Measurements from ENCODE around the gene TSPAN18.

Gene TSPAN18

GRCh38 chr11:44835938-44836337, 109.2 kb downstream of the TSPAN18 start:
- H3K9ac ChIP-seq (ENCODE audit: low read depth, low read length, poor library complexity) = no peak overlapping the region
- H3K23ac ChIP-seq (ENCODE audit: low read depth, low read length, poor library complexity) = no peak overlapping the region
- peaks cover 18 to 30% of the 10 kb centered on the region in 2 donors for H3K4me1 ChIP-seq (ENCODE audit: control insufficient read depth in 2 of 2, insufficient read depth in 1 of 2, low read depth in 1 of 2, low read length in 2 of 2)
- no peak overlapping the region for H2AFZ ChIP-seq (ENCODE audit: low read length)
- WGBS, 2 donors (ENCODE audit: extremely low coverage in 2 of 2, insufficient read length in 2 of 2, insufficient replicate concordance in 1 of 2) = no CpG with 5 or more reads among the region's 4 CpGs
- H3K27ac ChIP-seq (replicated peaks; ENCODE audit: low read length) = no peak overlapping the region
- H3K14ac ChIP-seq (ENCODE audit: low read length) = no peak overlapping the region
- no peak overlapping the region for H3K4ac ChIP-seq (ENCODE audit: low read length)
- H2BK120ac ChIP-seq (ENCODE audit: low read depth, low read length) = no peak overlapping the region
- H3K27me3 ChIP-seq (ENCODE audit: control insufficient read depth in 3 of 3, insufficient read depth in 3 of 3, low read depth in 1 of 3, low read length in 3 of 3) = no peaks in the 10 kb centered on the region
- no peak overlapping the region for H4K8ac ChIP-seq (ENCODE audit: low read depth, low read length)
- no peaks in the 10 kb centered on the region for H3K36me3 ChIP-seq (replicated peaks in 1 of 2; ENCODE audit: control insufficient read depth in 2 of 2, insufficient read depth in 2 of 2, low read length in 2 of 2)
- peaks cover 4 to 10% of the 10 kb centered on the region in 2 donors for H3K9me3 ChIP-seq (replicated peaks in 1 of 2; ENCODE audit: control insufficient read depth in 2 of 2, insufficient read depth in 1 of 2, low read depth in 1 of 2, low read length in 2 of 2)
- H3K4me3 ChIP-seq (ENCODE audit: low read length in 2 of 2) = no peak overlapping the region
- no peak overlapping the region for H2BK15ac ChIP-seq (ENCODE audit: low read length)
- no peak overlapping the region for H3K18ac ChIP-seq (ENCODE audit: low read length)
- H2BK12ac ChIP-seq (ENCODE audit: low read length) = no peak overlapping the region
- H3K4me2 ChIP-seq (ENCODE audit: insufficient read depth, low read length, poor library complexity, severe bottlenecking) = no peak overlapping the region
- no peak overlapping the region for H4K91ac ChIP-seq (ENCODE audit: low read depth, low read length, poor library complexity)
- H2BK5ac ChIP-seq (ENCODE audit: low read length) = no peak overlapping the region
- no peak for DNase-seq (ENCODE audit: low spot score)
- H3K79me1 ChIP-seq (ENCODE audit: low read depth, low read length) = no peaks in the 10 kb centered on the region
- no peak overlapping the region for H2AK5ac ChIP-seq (ENCODE audit: low read depth, low read length)

DNA sequence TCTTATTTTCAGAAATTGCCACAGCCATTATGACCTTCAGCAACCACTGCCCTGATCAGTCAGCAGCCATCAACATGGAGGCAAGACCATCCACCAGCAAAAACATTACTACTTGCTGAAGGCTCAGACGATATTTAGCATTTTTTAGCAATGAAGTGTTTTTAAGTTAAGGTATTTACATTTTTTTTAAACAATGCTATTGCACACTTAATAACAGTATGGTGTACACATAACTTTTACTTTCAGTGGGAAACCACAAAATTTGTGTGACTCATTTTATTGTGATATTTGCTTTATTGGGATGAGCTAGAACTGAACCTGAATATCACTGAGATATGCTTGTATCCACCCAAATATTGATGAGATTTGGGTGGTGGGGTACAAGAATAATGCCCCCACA, 110.9 kb downstream of the TSPAN18 start:
- Histone ChIP-seq H3K79me1 (ENCODE audit: low read depth, low read length) (no peaks in the 10 kb centered on the region), H3K4me1 (ENCODE audit: control insufficient read depth in 2 of 2, insufficient read depth in 1 of 2, low read depth in 1 of 2, low read length in 2 of 2) (peaks cover 21 to 29% of the 10 kb centered on the region in 2 donors), H3K14ac (ENCODE audit: low read length) (no peak overlapping the region), H3K9me3 (replicated peaks in 1 of 2; ENCODE audit: control insufficient read depth in 2 of 2, insufficient read depth in 1 of 2, low read depth in 1 of 2, low read length in 2 of 2) (peaks cover 8 to 10% of the 10 kb centered on the region in 2 donors), H2BK15ac (ENCODE audit: low read length) (no peak overlapping the region), H3K4ac (ENCODE audit: low read length) (no peak overlapping the region), H4K8ac (ENCODE audit: low read depth, low read length) (no peak overlapping the region), H3K36me3 (replicated peaks in 1 of 2; ENCODE audit: control insufficient read depth in 2 of 2, insufficient read depth in 2 of 2, low read length in 2 of 2) (no peaks in the 10 kb centered on the region), H2BK12ac (ENCODE audit: low read length) (no peak overlapping the region), H2BK5ac (ENCODE audit: low read length) (no peak overlapping the region), H3K27me3 (ENCODE audit: control insufficient read depth in 3 of 3, insufficient read depth in 3 of 3, low read depth in 1 of 3, low read length in 3 of 3) (no peaks in the 10 kb centered on the region), H2BK120ac (ENCODE audit: low read depth, low read length) (no peak overlapping the region), H3K23ac (ENCODE audit: low read depth, low read length, poor library complexity) (no peak overlapping the region), H3K9ac (ENCODE audit: low read depth, low read length, poor library complexity) (no peak overlapping the region), H3K27ac (replicated peaks; ENCODE audit: low read length) (no peak overlapping the region), H4K91ac (ENCODE audit: low read depth, low read length, poor library complexity) (no peak overlapping the region), H3K18ac (ENCODE audit: low read length) (no peak overlapping the region), H3K4me3 (ENCODE audit: low read length in 2 of 2) (no peak overlapping the region), H2AFZ (ENCODE audit: low read length) (no peak overlapping the region), H3K4me2 (ENCODE audit: insufficient read depth, low read length, poor library complexity, severe bottlenecking) (no peak overlapping the region), H2AK5ac (ENCODE audit: low read depth, low read length) (no peak overlapping the region)
- DNase-seq (ENCODE audit: low spot score) = no peak
- no CpG with 5 or more reads among the region's 1 CpG for WGBS, 2 donors (ENCODE audit: extremely low coverage in 2 of 2, insufficient read length in 2 of 2, insufficient replicate concordance in 1 of 2)

DNA sequence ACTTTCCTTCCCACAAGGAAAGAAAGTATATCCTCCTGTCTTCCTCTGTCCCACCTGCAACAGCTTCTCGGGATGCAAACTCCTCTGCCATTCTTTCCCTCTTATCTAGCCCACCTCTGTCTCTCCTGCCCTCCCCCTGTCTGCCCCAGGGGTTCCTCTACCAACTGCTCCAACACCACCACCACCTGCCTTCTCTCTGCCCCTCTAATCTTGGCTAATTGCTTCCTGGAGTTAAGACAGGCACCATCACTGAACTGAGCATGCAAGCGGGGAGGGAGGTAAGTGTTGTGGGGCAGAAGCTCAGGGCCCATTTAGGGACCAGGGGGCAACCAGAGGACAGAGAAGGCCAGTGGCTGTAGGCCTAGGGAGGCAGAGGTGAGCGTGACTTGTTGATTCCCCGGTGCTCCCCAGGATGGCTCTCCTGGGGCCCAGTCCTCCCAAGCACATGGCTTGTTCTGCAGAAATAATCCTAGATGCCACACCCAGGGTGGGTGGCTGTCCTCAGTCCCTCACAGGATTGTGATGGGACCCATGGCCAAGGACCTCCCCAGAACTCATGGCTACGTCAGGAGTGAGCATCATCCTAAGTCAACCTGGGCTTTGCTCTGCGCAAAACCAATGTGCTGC, 112.8 kb downstream of the TSPAN18 start:
- Histone ChIP-seq H2BK15ac (ENCODE audit: low read length) (no peak overlapping the region), H3K4ac (ENCODE audit: low read length) (no peak overlapping the region), H2AK5ac (ENCODE audit: low read depth, low read length) (peak overlapping the region; percentile 65), H3K27me3 (ENCODE audit: control insufficient read depth in 3 of 3, insufficient read depth in 3 of 3, low read depth in 1 of 3, low read length in 3 of 3) (no peaks in the 10 kb centered on the region), H2AFZ (ENCODE audit: low read length) (no peak overlapping the region), H3K18ac (ENCODE audit: low read length) (peak overlapping the region; percentile 83), H3K9ac (ENCODE audit: low read depth, low read length, poor library complexity) (no peak overlapping the region), H3K4me2 (ENCODE audit: insufficient read depth, low read length, poor library complexity, severe bottlenecking) (no peak overlapping the region), H3K36me3 (replicated peaks in 1 of 2; ENCODE audit: control insufficient read depth in 2 of 2, insufficient read depth in 2 of 2, low read length in 2 of 2) (peaks cover 0 to 2% of the 10 kb centered on the region in 2 donors), H3K27ac (replicated peaks; ENCODE audit: low read length) (no peak overlapping the region), H4K8ac (ENCODE audit: low read depth, low read length) (no peak overlapping the region), H3K23ac (ENCODE audit: low read depth, low read length, poor library complexity) (no peak overlapping the region), H3K9me3 (replicated peaks in 1 of 2; ENCODE audit: control insufficient read depth in 2 of 2, insufficient read depth in 1 of 2, low read depth in 1 of 2, low read length in 2 of 2) (peaks cover 10 to 11% of the 10 kb centered on the region in 2 donors), H3K4me1 (ENCODE audit: control insufficient read depth in 2 of 2, insufficient read depth in 1 of 2, low read depth in 1 of 2, low read length in 2 of 2) (peaks cover 9 to 18% of the 10 kb centered on the region in 2 donors), H3K4me3 (ENCODE audit: low read length in 2 of 2) (no peak overlapping the region), H4K91ac (ENCODE audit: low read depth, low read length, poor library complexity) (no peak overlapping the region), H2BK120ac (ENCODE audit: low read depth, low read length) (peak overlapping the region; percentile 19), H3K14ac (ENCODE audit: low read length) (no peak overlapping the region), H2BK12ac (ENCODE audit: low read length) (no peak overlapping the region), H3K79me1 (ENCODE audit: low read depth, low read length) (no peaks in the 10 kb centered on the region), H2BK5ac (ENCODE audit: low read length) (peak overlapping the region; percentile 20)
- DNase-seq (ENCODE audit: low spot score) = no peak
- no CpG with 5 or more reads among the region's 6 CpGs for WGBS, 2 donors (ENCODE audit: extremely low coverage in 2 of 2, insufficient read length in 2 of 2, insufficient replicate concordance in 1 of 2)

DNA sequence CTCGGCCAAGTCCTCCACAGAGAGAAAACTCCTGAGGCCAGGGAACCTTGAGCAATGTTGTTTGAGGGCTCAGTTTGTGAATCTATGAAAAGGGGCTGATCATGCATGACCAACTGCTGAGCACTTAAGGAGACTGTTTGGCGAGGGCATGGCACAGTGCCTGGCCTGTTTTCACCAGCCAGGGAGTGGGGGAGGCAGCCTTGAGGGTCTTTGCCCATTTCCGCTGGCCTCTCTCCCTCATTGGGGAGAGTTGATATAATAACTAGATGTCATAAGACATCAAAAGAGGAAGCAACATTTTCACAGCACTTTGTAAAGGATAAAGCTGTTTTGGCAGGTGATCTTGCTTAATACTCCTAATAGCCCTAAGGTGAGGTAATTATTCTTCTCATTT, 113.3 kb downstream of the TSPAN18 start:
- DNase-seq (ENCODE audit: low spot score) = no peak
- H3K4ac ChIP-seq (ENCODE audit: low read length) = no peak overlapping the region
- H4K8ac ChIP-seq (ENCODE audit: low read depth, low read length) = no peak overlapping the region
- no peak overlapping the region for H2AFZ ChIP-seq (ENCODE audit: low read length)
- H3K27ac ChIP-seq (replicated peaks; ENCODE audit: low read length) = no peak overlapping the region
- peaks cover 10 to 11% of the 10 kb centered on the region in 2 donors for H3K9me3 ChIP-seq (replicated peaks in 1 of 2; ENCODE audit: control insufficient read depth in 2 of 2, insufficient read depth in 1 of 2, low read depth in 1 of 2, low read length in 2 of 2)
- no peaks in the 10 kb centered on the region for H3K27me3 ChIP-seq (ENCODE audit: control insufficient read depth in 3 of 3, insufficient read depth in 3 of 3, low read depth in 1 of 3, low read length in 3 of 3)
- no peak overlapping the region for H3K4me2 ChIP-seq (ENCODE audit: insufficient read depth, low read length, poor library complexity, severe bottlenecking)
- H4K91ac ChIP-seq (ENCODE audit: low read depth, low read length, poor library complexity) = no peak overlapping the region
- no peak overlapping the region for H3K23ac ChIP-seq (ENCODE audit: low read depth, low read length, poor library complexity)
- no peak overlapping the region for H2BK5ac ChIP-seq (ENCODE audit: low read length)
- no peak overlapping the region for H3K4me3 ChIP-seq (ENCODE audit: low read length in 2 of 2)
- no peak overlapping the region for H2BK120ac ChIP-seq (ENCODE audit: low read depth, low read length)
- WGBS, 2 donors (ENCODE audit: extremely low coverage in 2 of 2, insufficient read length in 2 of 2, insufficient replicate concordance in 1 of 2) = no CpG with 5 or more reads among the region's 3 CpGs
- H3K79me1 ChIP-seq (ENCODE audit: low read depth, low read length) = no peaks in the 10 kb centered on the region
- H3K9ac ChIP-seq (ENCODE audit: low read depth, low read length, poor library complexity) = no peak overlapping the region
- H2BK15ac ChIP-seq (ENCODE audit: low read length) = no peak overlapping the region
- peaks cover 3 to 5% of the 10 kb centered on the region in 2 donors for H3K36me3 ChIP-seq (replicated peaks in 1 of 2; ENCODE audit: control insufficient read depth in 2 of 2, insufficient read depth in 2 of 2, low read length in 2 of 2)
- no peak overlapping the region for H3K14ac ChIP-seq (ENCODE audit: low read length)
- H3K4me1 ChIP-seq (ENCODE audit: control insufficient read depth in 2 of 2, insufficient read depth in 1 of 2, low read depth in 1 of 2, low read length in 2 of 2) = peaks cover 4 to 13% of the 10 kb centered on the region in 2 donors
- no peak overlapping the region for H3K18ac ChIP-seq (ENCODE audit: low read length)
- H2AK5ac ChIP-seq (ENCODE audit: low read depth, low read length) = peak overlapping the region; percentile 65
- no peak overlapping the region for H2BK12ac ChIP-seq (ENCODE audit: low read length)
